ENCODE data around the gene MICAL3. TPM values are rescaled to one million over a fixed set of nuclear protein-coding genes. Genes with fewer than 3 reads are reported as not detected.

The MICAL3 gene
- total and polyA plus RNA-seq, 9 of the 15 experiments (the other 6 are each of a cell fraction or from before 2014, with no cell fraction given) = 0.53 to 32.1 (median 12.3) TPM

DNA sequence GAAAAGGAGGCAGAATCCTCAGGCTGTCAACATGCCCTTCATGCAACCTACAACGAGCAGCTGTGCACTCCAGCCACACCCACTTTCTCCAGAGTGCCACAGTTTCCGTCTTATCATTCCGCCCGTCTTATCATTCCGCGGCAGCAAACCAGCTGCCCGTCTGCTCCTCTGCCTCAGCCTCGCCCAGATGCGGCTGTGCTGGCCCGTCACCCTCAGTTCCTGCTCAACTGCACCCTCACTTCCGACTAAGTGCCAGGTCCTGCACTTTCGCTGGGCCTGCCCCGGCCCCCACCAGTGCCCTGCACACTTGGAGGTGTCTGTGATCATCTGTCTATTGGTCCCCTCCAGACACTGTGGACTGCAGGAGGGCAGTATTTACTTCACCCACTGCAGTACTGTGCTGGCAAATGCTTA, 43.7 kb downstream of the MICAL3 start:
- H3K4me1 ChIP-seq (replicated peaks in 1 of 2; ENCODE audit: control insufficient read depth in 2 of 2, insufficient read depth in 2 of 2, low read length in 2 of 2) = peaks cover 35 to 37% of the 10 kb centered on the region in 2 experiments
- no peaks in the 10 kb centered on the region for H3K27me3 ChIP-seq (ENCODE audit: control insufficient read depth in 2 of 2, insufficient read depth in 2 of 2, low read length in 2 of 2)
- intact Hi-C loops (cut with micrococcal nuclease) (loop anchor here (2.0 kb wide), 2 partner anchors 60 to 96 kb away; partner anchors contain the start of gene PEX26), in situ Hi-C loops (cut with MboI) (no loop called here)
- WGBS (ENCODE audit: insufficient coverage, low coverage, missing lambda C conversion rate) = 0% methylated on average over 13 of the region's 13 CpGs
- H3K4me3 ChIP-seq = no peak overlapping the region; the same call in 1 of the 2 replicates
- no peaks in the 10 kb centered on the region for H3K36me3 ChIP-seq (ENCODE audit: control insufficient read depth, insufficient read depth, low read length)
- peak; percentile 92 for ATAC-seq
- no TSS peak for BruUV-seq (replicated peaks)
- no peaks in the 10 kb centered on the region for H3K9me3 ChIP-seq (replicated peaks; ENCODE audit: control insufficient read depth, insufficient read depth, low read depth, low read length)
- no peaks in the 10 kb centered on the region for H3K9me1 ChIP-seq (ENCODE audit: control insufficient read depth, insufficient read depth, low read length)
- peak; percentile 98 for FAIRE-seq
- ChIA-PET CTCF (ENCODE audit: low intra/inter-chr PET ratio) (no interaction called here), POLR2A (interaction anchor here (0.6 to 1.3 kb wide), 9 partner anchors 8 to 169 kb away, joined by 3 to 11 read pairs (median 3); partner anchors contain the start of gene USP18)
- peaks cover 11% of the 10 kb centered on the region for H4K20me1 ChIP-seq (replicated peaks; ENCODE audit: control insufficient read depth, insufficient read depth, low read length)
- peak overlapping the region; percentile 44; the same call in 2 of the 3 replicates for H3K27ac ChIP-seq (ENCODE audit: extremely low read depth, low read depth, low read length)
- peak; percentile 90 to 96 (median 92) for DNase-seq (ENCODE audit: extremely low read depth in 1 of 4, low spot score in 3 of 4)
- H3K79me2 ChIP-seq (ENCODE audit: control insufficient read depth, insufficient read depth, low read length) = peaks cover 56% of the 10 kb centered on the region
- peak overlapping the region; percentile 18 to 75; a peak in 2 of 4 replicates for H3K9ac ChIP-seq (ENCODE audit: insufficient read depth in 1 of 2, low read depth in 2 of 2, low read length in 2 of 2)
- H3K4me2 ChIP-seq (ENCODE audit: insufficient read depth, low read length) = peak overlapping the region; percentile 81
- H2AFZ ChIP-seq (ENCODE audit: low read depth, low read length) = no peak overlapping the region
- TF ChIP-seq EGR1 (conservative IDR thresholded peaks at IDR 0.05) (no peak), KDM1A (IDR thresholded peaks at IDR 0.05) (peak; percentile 64 to 80), BDP1 (IDR thresholded peaks at IDR 0.05; ENCODE audit: insufficient read depth, insufficient read length) (no peak), ZFP36 (IDR thresholded peaks at IDR 0.05; ENCODE audit: low read depth, low read length, partially characterized antibody) (peak; percentile 10), POLR2G (IDR thresholded peaks at IDR 0.05; ENCODE audit: low read depth, low read length) (no peak), PRMT5 (CRISPR knock-in tag; IDR thresholded peaks at IDR 0.05) (no peak), NEUROD1 (IDR thresholded peaks at IDR 0.05; ENCODE audit: borderline replicate concordance, low read depth, low read length, partially characterized antibody) (peak; percentile 90), TAF15 (IDR thresholded peaks at IDR 0.05; ENCODE audit: low read depth, low read length) (no peak), SAFB (IDR thresholded peaks at IDR 0.05; ENCODE audit: borderline replicate concordance, low read depth, low read length) (no peak), ZNF239 (CRISPR knock-in tag; IDR thresholded peaks at IDR 0.05) (no peak), ASH1L (IDR thresholded peaks at IDR 0.05; ENCODE audit: borderline replicate concordance, low read depth, partially characterized antibody) (no peak), MAZ (CRISPR knock-in tag; conservative IDR thresholded peaks at IDR 0.05 in 1 of 2, IDR thresholded peaks at IDR 0.05 in 1 of 2) (peak; percentile 69 to 80), CBX8 (IDR thresholded peaks at IDR 0.05; ENCODE audit: borderline replicate concordance, extremely low read depth, low read depth, low read length, poor library complexity, severe bottlenecking) (no peak)
- TF ChIP-seq, protein P1, sequence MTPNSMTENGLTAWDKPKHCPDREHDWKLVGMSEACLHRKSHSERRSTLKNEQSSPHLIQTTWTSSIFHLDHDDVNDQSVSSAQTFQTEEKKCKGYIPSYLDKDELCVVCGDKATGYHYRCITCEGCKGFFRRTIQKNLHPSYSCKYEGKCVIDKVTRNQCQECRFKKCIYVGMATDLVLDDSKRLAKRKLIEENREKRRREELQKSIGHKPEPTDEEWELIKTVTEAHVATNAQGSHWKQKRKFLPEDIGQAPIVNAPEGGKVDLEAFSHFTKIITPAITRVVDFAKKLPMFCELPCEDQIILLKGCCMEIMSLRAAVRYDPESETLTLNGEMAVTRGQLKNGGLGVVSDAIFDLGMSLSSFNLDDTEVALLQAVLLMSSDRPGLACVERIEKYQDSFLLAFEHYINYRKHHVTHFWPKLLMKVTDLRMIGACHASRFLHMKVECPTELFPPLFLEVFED (CRISPR knock-in tag; conservative IDR thresholded peaks at IDR 0.05) = peak; percentile 69; the same call in 1 of the 2 replicates
- TF ChIP-seq, protein P2, sequence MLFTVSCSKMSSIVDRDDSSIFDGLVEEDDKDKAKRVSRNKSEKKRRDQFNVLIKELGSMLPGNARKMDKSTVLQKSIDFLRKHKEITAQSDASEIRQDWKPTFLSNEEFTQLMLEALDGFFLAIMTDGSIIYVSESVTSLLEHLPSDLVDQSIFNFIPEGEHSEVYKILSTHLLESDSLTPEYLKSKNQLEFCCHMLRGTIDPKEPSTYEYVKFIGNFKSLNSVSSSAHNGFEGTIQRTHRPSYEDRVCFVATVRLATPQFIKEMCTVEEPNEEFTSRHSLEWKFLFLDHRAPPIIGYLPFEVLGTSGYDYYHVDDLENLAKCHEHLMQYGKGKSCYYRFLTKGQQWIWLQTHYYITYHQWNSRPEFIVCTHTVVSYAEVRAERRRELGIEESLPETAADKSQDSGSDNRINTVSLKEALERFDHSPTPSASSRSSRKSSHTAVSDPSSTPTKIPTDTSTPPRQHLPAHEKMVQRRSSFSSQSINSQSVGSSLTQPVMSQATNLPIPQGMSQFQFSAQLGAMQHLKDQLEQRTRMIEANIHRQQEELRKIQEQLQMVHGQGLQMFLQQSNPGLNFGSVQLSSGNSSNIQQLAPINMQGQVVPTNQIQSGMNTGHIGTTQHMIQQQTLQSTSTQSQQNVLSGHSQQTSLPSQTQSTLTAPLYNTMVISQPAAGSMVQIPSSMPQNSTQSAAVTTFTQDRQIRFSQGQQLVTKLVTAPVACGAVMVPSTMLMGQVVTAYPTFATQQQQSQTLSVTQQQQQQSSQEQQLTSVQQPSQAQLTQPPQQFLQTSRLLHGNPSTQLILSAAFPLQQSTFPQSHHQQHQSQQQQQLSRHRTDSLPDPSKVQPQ (CRISPR knock-in tag; IDR thresholded peaks at IDR 0.05; ENCODE audit: borderline replicate concordance) = no peak
- TF ChIP-seq, protein P3, sequence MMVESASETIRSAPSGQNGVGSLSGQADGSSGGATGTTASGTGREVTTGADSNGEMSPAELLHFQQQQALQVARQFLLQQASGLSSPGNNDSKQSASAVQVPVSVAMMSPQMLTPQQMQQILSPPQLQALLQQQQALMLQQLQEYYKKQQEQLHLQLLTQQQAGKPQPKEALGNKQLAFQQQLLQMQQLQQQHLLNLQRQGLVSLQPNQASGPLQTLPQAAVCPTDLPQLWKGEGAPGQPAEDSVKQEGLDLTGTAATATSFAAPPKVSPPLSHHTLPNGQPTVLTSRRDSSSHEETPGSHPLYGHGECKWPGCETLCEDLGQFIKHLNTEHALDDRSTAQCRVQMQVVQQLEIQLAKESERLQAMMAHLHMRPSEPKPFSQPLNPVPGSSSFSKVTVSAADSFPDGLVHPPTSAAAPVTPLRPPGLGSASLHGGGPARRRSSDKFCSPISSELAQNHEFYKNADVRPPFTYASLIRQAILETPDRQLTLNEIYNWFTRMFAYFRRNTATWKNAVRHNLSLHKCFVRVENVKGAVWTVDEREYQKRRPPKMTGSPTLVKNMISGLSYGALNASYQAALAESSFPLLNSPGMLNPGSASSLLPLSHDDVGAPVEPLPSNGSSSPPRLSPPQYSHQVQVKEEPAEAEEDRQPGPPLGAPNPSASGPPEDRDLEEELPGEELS (CRISPR knock-in tag; IDR thresholded peaks at IDR 0.05; ENCODE audit: borderline replicate concordance) = no peak

All from K562 (cell line).